ENCODE data around the gene SNX14. TPM values are rescaled to one million over a fixed set of nuclear protein-coding genes. Genes with fewer than 3 reads are reported as not detected.
"Not testable (repeated sequence)": the region's sequence is repeated elsewhere in the genome, so short reads cannot be mapped to it uniquely, and the experiment has no call there.

The SNX14 gene
- total RNA-seq, 1 donor from 2014 or later, result 108 TPM

GRCh38 chr6:85602100-85602499, 8.4 kb upstream of the SNX14 start:
- no peak for TF ChIP-seq CTCF (conservative IDR thresholded peaks at IDR 0.05; ENCODE audit: low read depth, low read length)
- no peak for DNase-seq (ENCODE audit: low read depth)
- no peak overlapping the region for H3K4me3 ChIP-seq (ENCODE audit: low read depth, low read length)

GRCh38 chr6:85600713-85601313, 7.2 kb upstream of the SNX14 start:
- no peak overlapping the region for H3K4me3 ChIP-seq (ENCODE audit: low read depth, low read length)
- no peak for TF ChIP-seq CTCF (conservative IDR thresholded peaks at IDR 0.05; ENCODE audit: low read depth, low read length)
- DNase-seq (ENCODE audit: low read depth), result no peak

GRCh38 chr6:85594197-85594930, 706 bp upstream of the SNX14 start:
- TF ChIP-seq CTCF (conservative IDR thresholded peaks at IDR 0.05; ENCODE audit: low read depth, low read length), result no peak
- DNase-seq (ENCODE audit: low read depth), result no peak
- H3K4me3 ChIP-seq (ENCODE audit: low read depth, low read length), result peak overlapping the region; percentile 89

- no peak for DNase-seq (ENCODE audit: low read depth)
- TF ChIP-seq CTCF (conservative IDR thresholded peaks at IDR 0.05; ENCODE audit: low read depth, low read length), result no peak
- H3K4me3 ChIP-seq (ENCODE audit: low read depth, low read length), result peak overlapping the region; percentile 89
Measured at GRCh38 chr6:85592033-85592432, 1.6 kb downstream of the SNX14 start.

- H3K4me3 ChIP-seq (ENCODE audit: low read depth, low read length), result no peak overlapping the region
- TF ChIP-seq CTCF (conservative IDR thresholded peaks at IDR 0.05; ENCODE audit: low read depth, low read length), result no peak
- DNase-seq (ENCODE audit: low read depth), result no peak
Measured at GRCh38 chr6:85591207-85591606, 2.5 kb downstream of the SNX14 start.

- DNase-seq (ENCODE audit: low read depth), result no peak
- no peak for TF ChIP-seq CTCF (conservative IDR thresholded peaks at IDR 0.05; ENCODE audit: low read depth, low read length)
Measured at GRCh38 chr6:85585741-85586140, 7.9 kb downstream of the SNX14 start.

GRCh38 chr6:85582832-85583231, 10.8 kb downstream of the SNX14 start:
- H3K4me3 ChIP-seq (ENCODE audit: low read depth, low read length); DNase-seq (ENCODE audit: low read depth): not testable (repeated sequence)

More at GRCh38 chr6:85585741-85586140, 7.9 kb downstream of the SNX14 start:
- no peak overlapping the region for H3K4me3 ChIP-seq (ENCODE audit: low read depth, low read length)
